ENCODE data around the gene ARG2. TPM values are rescaled to one million over a fixed set of nuclear protein-coding genes. Genes with fewer than 3 reads are reported as not detected.
A peak's percentile ranks its signal among the peaks of the same experiment; 100 is the strongest.

Gene ARG2
- total RNA-seq, 4 donors from 2014 or later = 7.1 to 50.6 (median 17.7) TPM

GRCh38 chr14:67650694-67651093 lies 31.0 kb downstream of the ARG2 start:
- TF ChIP-seq POLR2A (IDR thresholded peaks at IDR 0.05) (no peak), CTCF (IDR thresholded peaks at IDR 0.05) (no peak)
- WGBS, 2 donors = 40 to 67% methylated on average over 1 to 2 of the region's 2 CpGs
- H3K27ac ChIP-seq = no peak overlapping the region
- no peaks in the 10 kb centered on the region for H3K9me3 ChIP-seq
- no peaks in the 10 kb centered on the region for H3K4me1 ChIP-seq
- DNase-seq = no peak
- no peaks in the 10 kb centered on the region for H3K27me3 ChIP-seq
- H3K36me3 ChIP-seq = peaks cover 18 to 100% (median 25%) of the 10 kb centered on the region in 3 donors
- intact Hi-C loops (cut with DNase I) = no loop called here
- H3K4me3 ChIP-seq = no peak overlapping the region

GRCh38 chr14:67652189-67652588 lies 32.5 kb downstream of the ARG2 start:
- Histone ChIP-seq H3K27me3 (no peaks in the 10 kb centered on the region), H3K4me3 (no peak overlapping the region), H3K36me3 (peaks cover 18 to 100% (median 28%) of the 10 kb centered on the region in 3 donors), H3K9me3 (no peaks in the 10 kb centered on the region), H3K27ac (no peak overlapping the region), H3K4me1 (no peaks in the 10 kb centered on the region)
- 73% methylated on average over 1 of the region's 1 CpG; no CpG with 5 or more reads in 1 of the 2 donors for WGBS, 2 donors
- intact Hi-C loops (cut with DNase I) = no loop called here
- TF ChIP-seq CTCF (IDR thresholded peaks at IDR 0.05) = no peak
- no peak for TF ChIP-seq POLR2A (IDR thresholded peaks at IDR 0.05)
- no peak for DNase-seq

- no peaks in the 10 kb centered on the region for H3K4me1 ChIP-seq
- no peak overlapping the region for H3K27ac ChIP-seq
- no peak overlapping the region for H3K4me3 ChIP-seq
These were observed 34.0 kb downstream of the ARG2 start for GRCh38 chr14:67653651-67654280.

GRCh38 chr14:67663633-67664032 lies 43.9 kb downstream of the ARG2 start:
- DNase-seq = no peak
- Histone ChIP-seq H3K27ac (peak overlapping the region in 3 of 4 donors; percentile 17 to 30 (median 28)), H3K27me3 (no peaks in the 10 kb centered on the region), H3K4me1 (peaks cover 0 to 41% (median 19%) of the 10 kb centered on the region in 3 donors), H3K9me3 (no peaks in the 10 kb centered on the region), H3K4me3 (no peak overlapping the region), H3K36me3 (peaks cover 0 to 36% (median 4%) of the 10 kb centered on the region in 3 donors)
- intact Hi-C loops (cut with DNase I) = loop anchor here (10.0 kb wide), 1 partner anchor 49 kb away; the partner anchor contains the start of gene ARG2
- TF ChIP-seq POLR2A (IDR thresholded peaks at IDR 0.05) (no peak), CTCF (IDR thresholded peaks at IDR 0.05) (no peak)
- 46 to 54% methylated on average over 4 of the region's 4 CpGs for WGBS, 2 donors

More at GRCh38 chr14:67653651-67654280, 34.0 kb downstream of the ARG2 start:
- 74 to 88% methylated on average over 5 of the region's 6 CpGs for WGBS, 2 donors
- no peaks in the 10 kb centered on the region for H3K9me3 ChIP-seq
- DNase-seq = no peak
- TF ChIP-seq CTCF (IDR thresholded peaks at IDR 0.05) = no peak
- TF ChIP-seq POLR2A (IDR thresholded peaks at IDR 0.05) = no peak
- H3K27me3 ChIP-seq = no peaks in the 10 kb centered on the region
- H3K36me3 ChIP-seq = peaks cover 13 to 100% (median 28%) of the 10 kb centered on the region in 3 donors
- intact Hi-C loops (cut with DNase I) = no loop called here

- 58 to 64% methylated on average over 2 of the region's 2 CpGs for WGBS, 2 donors
- no peaks in the 10 kb centered on the region for H3K27me3 ChIP-seq
- intact Hi-C loops (cut with DNase I) = loop anchor here (10.0 kb wide), 1 partner anchor 51 kb away; the partner anchor contains the start of gene ARG2
- no peak overlapping the region for H3K27ac ChIP-seq
- no peaks in the 10 kb centered on the region for H3K9me3 ChIP-seq
- peaks cover 0 to 45% (median 19%) of the 10 kb centered on the region in 3 donors for H3K4me1 ChIP-seq
- no peak overlapping the region for H3K4me3 ChIP-seq
- DNase-seq = no peak
- H3K36me3 ChIP-seq = peaks cover 0 to 13% (median 0%) of the 10 kb centered on the region in 3 donors
- TF ChIP-seq CTCF (IDR thresholded peaks at IDR 0.05) = no peak
- no peak for TF ChIP-seq POLR2A (IDR thresholded peaks at IDR 0.05)
These were observed 46.1 kb downstream of the ARG2 start for GRCh38 chr14:67665868-67666267.

Measured in esophagus squamous epithelium (tissue), 5 donors.